ENCODE data around the gene BBC3.
"Not testable (repeated sequence)": the region's sequence is repeated elsewhere in the genome, so short reads cannot be mapped to it uniquely, and the experiment has no call there.

BBC3 gene

DNA sequence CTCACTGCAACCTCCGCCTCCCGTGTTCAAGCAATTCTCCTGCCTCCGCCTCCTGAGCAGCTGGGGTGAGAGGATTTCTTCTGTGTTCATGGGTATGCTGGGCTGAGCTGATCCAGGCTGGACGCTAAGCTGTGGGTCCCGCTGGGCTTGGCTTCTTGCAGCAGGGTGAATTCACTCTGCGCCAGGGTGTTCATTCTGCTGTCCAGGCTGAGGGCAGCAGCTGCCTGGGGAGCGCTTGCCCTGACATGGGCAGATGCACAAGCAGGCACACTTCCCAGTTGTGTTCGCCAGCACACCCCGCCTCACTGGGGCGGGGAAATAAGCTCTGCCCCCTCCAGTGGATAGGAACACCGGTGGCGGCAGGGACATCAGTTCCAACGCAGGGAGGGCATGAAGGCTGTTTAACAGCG is 36.4 kb upstream of the BBC3 start:
- Mint-ChIP-seq H3K27ac (no peak overlapping the region), H3K27me3 (no peaks in the 10 kb centered on the region), H3K9me3 (no peaks in the 10 kb centered on the region), H3K4me3 (no peak overlapping the region), H3K36me3 (peaks cover 44 to 69% of the 10 kb centered on the region in 2 donors), H3K4me1 (peaks cover 13 to 18% of the 10 kb centered on the region in 2 donors)
- no peak for DNase-seq
- ATAC-seq (replicated peaks), result no peak

DNA sequence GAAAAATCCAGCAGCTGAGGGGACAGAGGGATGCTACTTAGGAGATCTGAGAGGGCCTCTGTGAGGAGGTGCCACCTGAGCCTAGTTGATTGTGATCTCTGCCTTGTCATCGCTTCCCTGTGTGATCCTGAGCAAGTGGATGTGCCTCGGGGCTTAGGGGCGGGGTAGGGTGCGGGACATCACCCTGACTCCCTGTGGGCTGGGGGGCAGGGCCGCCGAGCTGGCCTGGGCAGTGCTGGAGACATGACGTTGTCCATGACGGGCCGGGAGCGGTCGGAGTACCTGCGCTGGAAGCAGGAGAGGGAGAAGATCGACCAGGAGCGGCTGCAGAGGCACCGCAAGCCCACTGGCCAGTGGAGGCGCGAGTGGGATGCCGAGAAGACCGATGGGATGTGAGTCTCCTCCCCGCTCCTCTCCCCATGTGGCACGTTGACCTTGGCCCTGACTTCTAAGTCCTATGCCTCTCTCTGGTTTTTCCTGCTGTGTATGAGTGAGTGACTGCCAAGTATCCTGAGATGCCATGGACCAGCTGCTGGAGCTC is 35.5 kb upstream of the BBC3 start:
- DNase-seq (no peak), ATAC-seq (replicated peaks) (no peak)
- Mint-ChIP-seq H3K27me3 (no peaks in the 10 kb centered on the region), H3K4me3 (no peak overlapping the region), H3K9me3 (no peaks in the 10 kb centered on the region), H3K4me1 (peaks cover 9 to 14% of the 10 kb centered on the region in 2 donors), H3K36me3 (peaks cover 42 to 63% of the 10 kb centered on the region in 2 donors), H3K27ac (no peak overlapping the region)

DNA sequence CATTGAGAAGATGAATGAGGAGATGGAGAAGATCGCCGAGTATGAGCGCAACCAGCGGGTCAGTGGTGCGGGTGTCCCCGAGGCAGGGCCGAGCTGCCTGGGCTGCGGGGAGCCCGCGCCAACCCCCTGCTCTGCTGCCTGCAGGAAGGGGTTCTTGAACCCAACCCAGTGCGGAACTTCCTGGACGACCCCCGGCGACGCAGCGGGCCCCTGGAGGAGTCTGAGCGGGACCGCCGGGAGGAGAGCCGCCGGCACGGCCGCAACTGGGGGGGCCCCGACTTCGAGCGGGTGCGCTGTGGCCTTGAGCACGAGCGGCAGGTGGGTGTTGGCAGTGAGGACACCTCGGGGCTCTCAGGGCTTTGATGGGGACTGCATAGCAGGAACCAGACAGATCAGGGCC is 33.6 kb upstream of the BBC3 start:
- H3K9me3 Mint-ChIP-seq, result no peaks in the 10 kb centered on the region
- H3K36me3 Mint-ChIP-seq, result peaks cover 44 to 59% of the 10 kb centered on the region in 2 donors
- no peaks in the 10 kb centered on the region for H3K27me3 Mint-ChIP-seq
- no peak overlapping the region for H3K4me3 Mint-ChIP-seq
- no peak for ATAC-seq (replicated peaks)
- peaks cover 10 to 17% of the 10 kb centered on the region in 2 donors for H3K4me1 Mint-ChIP-seq
- no peak for DNase-seq
- H3K27ac Mint-ChIP-seq, result no peak overlapping the region

DNA sequence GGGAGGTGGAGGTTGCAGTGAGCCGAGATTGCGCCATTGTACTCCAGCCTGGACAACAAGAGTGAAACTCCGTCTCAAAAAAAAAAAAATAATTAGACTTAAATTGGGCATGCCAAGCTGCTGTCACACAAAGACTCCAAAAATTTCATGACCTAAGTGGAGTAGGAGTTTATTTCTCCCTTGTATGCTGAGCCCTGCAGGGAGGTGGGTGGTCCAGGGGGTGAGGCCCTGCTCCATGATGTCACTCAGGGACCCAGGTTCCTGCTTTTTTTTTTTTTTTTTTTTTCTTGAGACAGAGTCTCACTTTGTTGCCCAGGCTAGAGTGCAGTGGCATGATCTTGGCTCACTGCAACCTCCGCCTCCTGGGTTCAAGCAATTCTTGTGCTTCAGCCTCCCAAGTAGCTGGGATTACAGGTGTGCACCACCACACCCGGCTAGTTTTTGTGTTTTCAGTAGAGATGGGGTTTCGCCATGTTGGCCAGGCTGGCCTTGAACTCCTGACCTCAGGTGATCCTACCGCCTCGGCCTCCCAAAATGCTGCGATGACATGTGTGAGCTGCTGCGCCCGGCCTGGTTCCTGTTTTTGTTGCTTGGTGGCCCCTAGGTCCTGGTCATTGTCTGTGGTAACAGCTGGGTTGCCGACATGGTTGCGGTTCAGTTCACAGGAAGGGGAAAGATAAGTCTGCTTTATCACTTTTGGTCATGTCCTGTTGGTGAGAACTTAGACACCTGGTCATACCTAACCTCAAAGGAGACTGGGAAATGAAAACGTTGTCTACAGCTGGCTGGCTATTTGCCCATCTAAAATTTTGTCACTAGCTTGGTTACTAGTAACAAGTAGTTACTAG is 31.2 kb upstream of the BBC3 start:
- Mint-ChIP-seq H3K27ac (peak overlapping the region; percentile 82), H3K4me1 (peaks cover 28 to 40% of the 10 kb centered on the region in 2 donors), H3K36me3 (peaks cover 55 to 63% of the 10 kb centered on the region in 2 donors), H3K4me3 (peak overlapping the region in 1 of 2 donors; percentile 6)
- H3K9me3 Mint-ChIP-seq, H3K27me3 Mint-ChIP-seq: not testable (repeated sequence)
- DNase-seq (peak; percentile 62), ATAC-seq (replicated peaks) (peak; percentile 92 to 95)

DNA sequence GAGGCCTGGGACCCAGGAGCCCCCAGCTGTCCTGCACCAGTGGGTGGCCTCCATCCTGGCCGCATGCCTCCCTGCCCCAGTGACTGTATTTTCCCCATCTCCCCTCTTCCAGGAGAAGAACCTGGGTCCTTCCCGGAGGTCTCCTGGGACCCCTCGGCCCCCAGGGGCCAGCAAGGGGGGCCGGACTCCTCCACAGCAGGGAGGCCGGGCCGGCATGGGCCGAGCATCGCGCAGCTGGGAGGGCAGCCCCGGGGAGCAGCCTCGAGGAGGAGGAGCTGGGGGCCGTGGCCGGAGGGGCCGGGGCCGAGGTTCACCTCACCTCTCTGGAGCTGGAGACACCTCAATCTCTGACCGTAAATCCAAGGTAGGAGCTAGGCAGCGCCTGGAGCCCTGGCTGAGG is 29.5 kb upstream of the BBC3 start:
- no peak overlapping the region for H3K4me3 Mint-ChIP-seq
- H3K27me3 Mint-ChIP-seq, result no peaks in the 10 kb centered on the region
- no peaks in the 10 kb centered on the region for H3K9me3 Mint-ChIP-seq
- no peak overlapping the region for H3K27ac Mint-ChIP-seq
- DNase-seq (no peak), ATAC-seq (replicated peaks) (no peak)
- peaks cover 43 to 50% of the 10 kb centered on the region in 2 donors for H3K36me3 Mint-ChIP-seq
- peaks cover 29 to 50% of the 10 kb centered on the region in 2 donors for H3K4me1 Mint-ChIP-seq

DNA sequence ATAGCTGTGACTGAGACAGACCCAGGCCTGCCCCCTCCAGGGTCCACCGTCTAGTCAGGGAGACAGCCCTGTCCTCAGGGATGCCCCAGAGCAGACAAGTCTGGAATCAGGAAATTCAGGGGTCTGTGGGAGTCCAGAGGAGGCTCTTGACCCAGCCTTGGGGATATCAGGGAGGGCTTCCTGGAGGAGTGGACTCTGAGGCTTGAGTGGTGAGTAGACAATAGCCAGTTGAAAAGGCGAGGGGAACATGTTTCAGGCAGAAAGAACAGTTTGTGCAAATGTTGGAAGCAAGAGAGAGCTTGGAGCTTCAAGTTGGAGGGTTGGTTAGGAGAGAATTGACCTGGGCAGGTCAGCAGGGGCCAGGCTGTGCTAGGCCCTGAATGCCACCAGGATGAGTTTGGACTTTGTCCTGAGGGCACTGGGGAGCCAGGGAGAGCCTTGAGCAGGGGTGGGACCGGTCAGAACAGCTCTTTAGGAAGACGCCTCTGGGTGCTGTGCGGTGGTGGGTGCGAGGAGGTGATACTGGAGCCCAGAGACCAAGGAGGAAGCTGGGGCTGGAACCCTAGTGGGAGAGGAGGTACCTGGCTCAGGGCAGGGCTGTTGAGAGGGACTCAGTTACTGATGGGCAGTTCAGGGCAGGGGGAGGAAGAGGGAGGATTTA is 28.0 kb upstream of the BBC3 start:
- peak overlapping the region; percentile 68 for H3K27ac Mint-ChIP-seq
- H3K4me3 Mint-ChIP-seq, result peak overlapping the region in 1 of 2 donors; percentile 18
- H3K27me3 Mint-ChIP-seq, result no peaks in the 10 kb centered on the region
- H3K9me3 Mint-ChIP-seq, result no peaks in the 10 kb centered on the region
- H3K36me3 Mint-ChIP-seq, result peaks cover 34 to 41% of the 10 kb centered on the region in 2 donors
- ATAC-seq (replicated peaks) (no peak), DNase-seq (no peak)
- peaks cover 29 to 50% of the 10 kb centered on the region in 2 donors for H3K4me1 Mint-ChIP-seq

DNA sequence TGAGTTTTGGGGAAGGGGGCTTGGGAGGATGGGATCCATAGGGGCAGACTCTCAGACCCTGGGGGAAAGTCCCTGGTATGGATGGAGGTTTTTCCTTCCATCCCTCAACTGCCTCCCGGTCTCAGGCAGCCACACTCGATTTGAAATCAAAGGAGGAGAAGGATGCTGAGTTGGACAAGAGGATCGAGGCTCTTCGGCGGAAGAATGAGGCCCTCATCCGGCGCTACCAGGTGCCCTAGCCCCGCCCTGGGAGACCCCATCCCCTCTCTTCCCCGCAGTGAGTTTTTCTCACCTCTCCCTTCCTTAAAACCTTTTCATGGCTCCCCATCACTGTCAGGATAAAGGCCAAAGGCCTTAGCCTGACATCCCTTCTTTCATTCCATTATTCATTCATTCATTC is 27.4 kb upstream of the BBC3 start:
- H3K4me3 Mint-ChIP-seq, result peak overlapping the region in 1 of 2 donors; percentile 18
- no peak overlapping the region for H3K27ac Mint-ChIP-seq
- H3K4me1 Mint-ChIP-seq, result peaks cover 29 to 50% of the 10 kb centered on the region in 2 donors
- ATAC-seq (replicated peaks) (no peak), DNase-seq (no peak)
- peaks cover 32 to 41% of the 10 kb centered on the region in 2 donors for H3K36me3 Mint-ChIP-seq
- no peaks in the 10 kb centered on the region for H3K27me3 Mint-ChIP-seq
- no peaks in the 10 kb centered on the region for H3K9me3 Mint-ChIP-seq

DNA sequence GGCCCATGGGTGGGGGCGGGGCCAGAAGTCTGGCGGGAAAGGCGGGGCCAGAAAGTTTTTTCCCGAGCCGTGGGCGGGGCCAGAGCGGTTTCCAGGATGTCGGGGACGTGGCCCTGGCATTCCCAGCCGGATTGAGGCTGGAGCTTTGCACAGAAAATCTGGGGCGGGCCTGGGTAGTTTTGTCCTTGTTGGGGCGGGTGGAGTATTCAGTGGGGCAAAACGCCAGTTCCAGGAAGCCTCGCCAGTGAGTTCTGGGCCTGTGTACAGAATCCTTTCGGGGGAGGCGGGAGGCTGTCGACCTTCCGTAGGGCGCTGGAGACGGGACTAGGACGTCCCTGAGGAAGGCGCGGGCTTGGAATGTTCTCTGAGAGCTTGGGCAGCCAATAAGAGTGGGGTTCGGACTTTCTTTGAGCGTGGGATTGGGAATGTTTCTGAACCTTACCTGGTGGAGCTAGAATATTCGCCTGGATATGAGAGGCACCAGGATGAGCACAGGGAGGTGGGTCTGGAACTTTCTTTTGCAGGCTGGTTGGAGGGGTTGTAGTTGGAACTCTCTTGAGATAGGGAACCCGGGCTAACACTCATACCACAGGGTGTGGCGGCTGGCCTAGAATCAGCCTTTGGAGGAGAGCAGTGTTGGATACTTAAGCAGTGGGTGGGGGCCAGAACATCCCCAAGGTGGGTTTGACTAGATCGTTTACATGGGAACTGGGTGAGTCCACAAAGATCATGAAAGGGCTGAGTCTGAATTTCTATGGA is 26.6 kb upstream of the BBC3 start:
- DNase-seq, result peak; percentile 48
- no peaks in the 10 kb centered on the region for H3K9me3 Mint-ChIP-seq
- H3K36me3 Mint-ChIP-seq, result peaks cover 31 to 35% of the 10 kb centered on the region in 2 donors
- peaks cover 27 to 47% of the 10 kb centered on the region in 2 donors for H3K4me1 Mint-ChIP-seq
- peak overlapping the region; percentile 89 to 95 for H3K4me3 Mint-ChIP-seq
- no peaks in the 10 kb centered on the region for H3K27me3 Mint-ChIP-seq
- H3K27ac Mint-ChIP-seq, result peak overlapping the region; percentile 92
- ATAC-seq (replicated peaks), result peak in 1 of 2 donors; percentile 16

DNA sequence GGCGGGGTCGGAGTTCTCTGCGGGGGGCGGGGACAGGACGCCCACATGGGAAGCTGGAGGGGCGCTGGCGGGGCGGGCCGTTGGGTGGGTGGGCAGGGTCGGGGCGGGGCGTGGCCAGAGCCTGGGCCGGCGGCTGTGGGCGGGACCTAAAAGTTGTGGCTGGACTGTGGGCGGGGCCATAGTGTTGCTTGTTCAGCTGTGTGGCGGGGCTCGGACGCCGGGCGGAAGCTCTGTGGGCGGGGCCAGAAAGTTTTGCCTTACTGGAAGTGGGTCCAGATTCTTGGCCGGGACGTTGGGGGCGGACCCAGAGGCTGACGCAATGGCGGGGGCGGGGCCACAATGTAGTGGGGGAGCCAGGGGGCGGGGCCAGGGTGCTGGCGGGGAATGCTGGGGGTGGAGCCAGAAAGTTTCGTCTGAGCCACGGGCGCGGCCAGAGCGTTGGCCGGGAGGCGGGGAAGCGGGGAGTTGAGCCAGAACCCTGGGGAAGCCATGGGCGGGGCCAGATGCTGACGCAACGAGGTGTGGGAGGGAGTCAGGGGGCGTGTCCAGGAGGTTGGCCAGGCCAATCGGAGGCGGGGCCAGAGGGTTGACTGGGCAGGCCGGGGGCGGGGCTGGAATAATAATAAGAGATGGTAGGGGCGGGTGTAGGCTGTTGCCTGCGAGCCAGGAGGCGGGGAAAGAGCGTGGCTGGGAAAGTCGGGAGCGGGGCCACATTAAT is 25.9 kb upstream of the BBC3 start:
- H3K27ac Mint-ChIP-seq, result peak overlapping the region; percentile 92
- H3K4me1 Mint-ChIP-seq, result peaks cover 24 to 39% of the 10 kb centered on the region in 2 donors
- H3K4me3 Mint-ChIP-seq, result peak overlapping the region; percentile 89 to 95
- DNase-seq (peak; percentile 99), ATAC-seq (replicated peaks) (peak; percentile 88 to 90)
- H3K27me3 Mint-ChIP-seq, result no peaks in the 10 kb centered on the region
- H3K9me3 Mint-ChIP-seq, result no peaks in the 10 kb centered on the region
- peaks cover 26 to 30% of the 10 kb centered on the region in 2 donors for H3K36me3 Mint-ChIP-seq

DNA sequence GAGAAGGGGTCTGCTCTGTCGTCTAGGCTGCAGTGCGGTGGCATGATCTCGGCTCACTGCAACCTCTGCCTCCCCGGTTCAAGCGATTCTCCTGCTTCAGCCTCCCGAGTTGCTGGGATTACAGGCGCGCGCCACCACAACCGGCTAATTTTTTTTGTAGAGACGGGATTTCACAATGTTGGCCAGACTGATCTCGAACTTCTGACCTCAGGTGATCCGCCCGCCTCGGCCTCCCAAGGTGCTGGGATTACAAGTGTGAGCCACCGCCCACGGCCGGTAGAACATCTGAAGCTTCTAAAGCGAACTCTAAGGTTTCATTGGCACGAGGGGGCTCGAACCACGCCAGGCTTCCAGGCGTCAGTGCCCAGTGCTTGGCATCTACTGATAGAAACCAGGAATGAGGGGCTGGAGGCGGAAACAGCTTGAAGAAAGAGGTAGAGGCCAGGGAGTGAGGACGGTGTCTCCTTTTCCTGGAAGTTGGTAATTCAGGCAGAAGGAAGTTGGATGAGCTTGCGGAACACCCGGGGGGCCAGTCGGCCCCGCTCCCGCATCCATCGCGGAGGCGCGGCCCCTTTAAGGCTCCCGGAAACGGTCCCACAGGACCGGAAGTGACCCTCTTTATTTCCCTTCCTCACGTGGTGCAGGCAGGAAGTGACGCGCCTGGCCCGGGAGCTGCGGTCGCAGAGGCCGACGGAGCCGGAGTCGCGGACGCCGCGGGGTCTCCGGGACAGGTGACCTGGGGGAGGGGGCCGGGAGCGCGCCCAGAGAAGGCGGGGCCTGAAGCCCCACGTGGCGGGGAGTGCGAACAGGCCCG is 25.1 kb upstream of the BBC3 start, which contains the start of gene CCDC9:
TSS of gene CCDC9 (plus strand) at position 647 of the 814 bp plus-strand sequence. CDS start 1,876 bp downstream, outside the sequence.
- ATAC-seq (replicated peaks), result peak; percentile 78 to 80
- Mint-ChIP-seq H3K4me1 (peaks cover 24 to 39% of the 10 kb centered on the region in 2 donors), H3K27ac (peak within 1 kb of the TSS; percentile 92), H3K27me3 (no peaks in the 10 kb centered on the region), H3K4me3 (peak within 1 kb of the TSS; percentile 89 to 95), H3K36me3 (peaks cover 24 to 28% of the 10 kb centered on the region in 2 donors), H3K9me3 (no peaks in the 10 kb centered on the region)
- peak; percentile 97 for DNase-seq

DNA sequence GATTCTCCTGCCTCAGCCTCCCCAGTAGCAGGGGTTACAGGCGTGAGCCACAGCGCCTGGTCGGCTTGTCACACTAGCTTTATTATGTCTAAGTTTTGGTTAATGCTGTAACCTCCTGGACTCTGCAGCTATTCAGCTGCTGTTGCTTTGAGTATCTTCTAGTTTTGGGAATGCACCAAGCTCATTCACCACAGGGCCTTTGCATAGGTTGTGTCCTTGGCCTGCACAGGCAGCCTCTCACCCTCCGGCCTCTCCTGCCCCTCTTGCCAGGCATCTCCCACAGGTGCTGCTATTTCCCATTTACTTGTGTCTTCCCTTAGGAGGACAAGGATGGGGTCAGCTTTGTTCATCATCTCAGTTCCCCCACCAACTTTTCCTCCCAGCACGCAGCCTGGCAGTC is 23.0 kb upstream of the BBC3 start:
- no peak for ATAC-seq (replicated peaks)

DNA sequence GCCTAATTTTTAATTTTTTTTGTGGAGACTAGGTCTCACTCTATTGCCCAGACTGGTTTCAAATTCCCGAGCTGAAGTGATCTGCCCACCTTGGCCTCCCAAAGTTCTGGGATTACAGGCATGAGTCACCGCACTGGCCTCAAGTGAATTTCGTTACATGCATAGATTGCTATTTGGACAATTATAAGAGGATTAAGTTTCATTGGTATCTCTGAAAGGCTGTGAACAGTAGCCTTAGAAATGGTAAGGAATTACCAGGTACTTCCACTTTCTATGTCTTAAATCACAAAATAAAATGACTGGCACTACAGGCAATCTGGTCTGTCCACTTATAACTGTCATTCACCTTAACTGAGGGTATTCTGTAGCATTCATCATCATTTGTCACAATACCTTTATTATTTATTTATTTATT is 22.5 kb upstream of the BBC3 start:
- Mint-ChIP-seq H3K36me3 (peaks cover 3 to 5% of the 10 kb centered on the region in 2 donors), H3K4me1 (peaks cover 11 to 22% of the 10 kb centered on the region in 2 donors), H3K4me3 (no peak overlapping the region), H3K9me3 (no peaks in the 10 kb centered on the region), H3K27me3 (no peaks in the 10 kb centered on the region), H3K27ac (no peak overlapping the region)
- ATAC-seq (replicated peaks) (no peak), DNase-seq (no peak)

More for the DNA sequence above, 23.0 kb upstream of the BBC3 start:
- H3K27ac Mint-ChIP-seq, result no peak overlapping the region
- DNase-seq, result no peak
- H3K4me3 Mint-ChIP-seq, result no peak overlapping the region
- H3K36me3 Mint-ChIP-seq, result peaks cover 7 to 10% of the 10 kb centered on the region in 2 donors
- H3K27me3 Mint-ChIP-seq, result no peaks in the 10 kb centered on the region
- no peaks in the 10 kb centered on the region for H3K9me3 Mint-ChIP-seq
- H3K4me1 Mint-ChIP-seq, result peaks cover 15 to 27% of the 10 kb centered on the region in 2 donors

DNA sequence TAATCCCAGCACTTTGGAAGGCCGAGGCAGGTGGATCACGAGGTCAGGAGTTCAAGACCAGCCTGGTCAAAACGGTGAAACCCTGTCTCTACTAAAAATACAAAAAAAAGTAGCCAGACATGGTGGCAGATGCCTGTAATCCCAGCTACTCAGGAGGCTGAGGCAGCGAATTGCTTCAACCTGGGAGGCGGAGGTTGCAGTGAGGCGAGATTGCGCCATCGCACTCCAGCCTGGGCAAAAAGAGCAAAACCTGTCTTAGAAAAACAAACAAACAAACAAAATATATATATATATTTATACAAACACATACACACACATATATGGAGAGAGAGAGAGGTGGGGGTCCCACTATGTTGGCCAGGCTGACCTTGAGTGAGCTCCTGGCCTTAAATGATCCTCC is 22.0 kb upstream of the BBC3 start:
- H3K36me3 Mint-ChIP-seq; H3K27ac Mint-ChIP-seq; H3K27me3 Mint-ChIP-seq; ATAC-seq (replicated peaks); H3K4me3 Mint-ChIP-seq; DNase-seq; H3K9me3 Mint-ChIP-seq: not testable (repeated sequence)
- H3K4me1 Mint-ChIP-seq, result peaks cover 10 to 18% of the 10 kb centered on the region in 2 donors
